ENCODE measurements around the gene GRID2IP.

GRCh38 chr7:6486438-6487183 lies 64.7 kb downstream of the GRID2IP start:
- no peak for TF ChIP-seq POLR2A (IDR thresholded peaks at IDR 0.05)
- no peak for TF ChIP-seq CTCF (IDR thresholded peaks at IDR 0.05)

Data from testis (tissue), 2 donors.